Tibial nerve (tissue), 4 donors: ENCODE measurements around the gene PRODH2.

ENCODE experiments used
- CTCF ChIP-seq, 5 experiments: fragments of 200-600 bp in 3 of 5; fragments of 450-650 bp in 2 of 5; sonication (generic) in 3 of 5; IDR thresholded peaks; one replicate each; pipeline ENCODE4 v1.5.1; 2016 to 2019; ENCODE audit warnings: antibody characterized with exemption in 5 of 5, mild to moderate bottlenecking in 3 of 5, moderate library complexity in 2 of 5
- EP300 ChIP-seq, 2 donors: sonication (generic); formaldehyde crosslinking; IDR thresholded peaks; one replicate each; pipeline ENCODE4 v1.6.1; 2017; ENCODE audit warnings: antibody characterized with exemption in 2 of 2, mild to moderate bottlenecking in 1 of 2
- POLR2A ChIP-seq, 2 donors: fragments of 450-650 bp; IDR thresholded peaks; one replicate each; pipeline ENCODE4 v1.6.1; 2017; ENCODE audit warnings: antibody characterized with exemption in 2 of 2, mild to moderate bottlenecking in 2 of 2, moderate library complexity in 2 of 2

- TF ChIP-seq CTCF (IDR thresholded peaks at IDR 0.05) (no peak), POLR2A (IDR thresholded peaks at IDR 0.05) (no peak), EP300 (IDR thresholded peaks at IDR 0.05) (no peak)
Observed at GRCh38 chr19:35790981-35791813, 21.4 kb downstream of the PRODH2 start.
